Suprapubic skin (tissue), 3 donors: ENCODE results near the gene IDI1.

Source experiments
- EP300 ChIP-seq: sonication (generic); formaldehyde crosslinking; IDR thresholded peaks from one replicate; pipeline ENCODE4 v1.6.1; 2017; ENCODE audit warnings: antibody characterized with exemption
- POLR2A ChIP-seq, 2 donors: fragments of 450-650 bp; IDR thresholded peaks; one replicate each; pipeline ENCODE4 v1.6.1; 2017; ENCODE audit warnings: antibody characterized with exemption in 2 of 2, mild to moderate bottlenecking in 2 of 2, moderate library complexity in 2 of 2
- TF ChIP-seq, protein P1 (sequence below), 2 donors: fragments of 200-600 bp in 1 of 2; fragments of 450-650 bp in 1 of 2; sonication (generic) in 1 of 2; IDR thresholded peaks; one replicate each; pipeline ENCODE4 v1.5.1; 2016 to 2019; ENCODE audit warnings: antibody characterized with exemption in 2 of 2, mild to moderate bottlenecking in 1 of 2, moderate library complexity in 1 of 2

DNA sequence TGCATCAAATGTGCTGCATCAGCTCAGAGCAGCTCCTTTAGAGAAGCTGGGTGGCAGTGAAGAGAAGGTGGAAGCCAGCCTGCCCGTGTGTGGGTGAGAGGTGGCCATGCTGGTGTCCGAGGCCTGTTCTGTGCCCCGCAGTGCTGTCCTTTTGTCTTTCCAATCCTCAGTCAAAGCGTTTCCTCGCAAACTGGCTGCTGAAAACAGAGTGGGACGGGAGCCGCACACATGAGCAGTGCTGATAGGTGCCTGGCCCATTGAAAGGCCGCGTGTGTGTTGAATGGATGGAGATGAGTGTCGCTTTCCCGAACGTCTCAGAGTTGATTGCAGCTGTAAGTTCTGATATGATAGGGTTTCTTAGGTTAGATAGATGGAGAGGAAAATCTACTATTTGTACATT, 46.6 kb upstream of the IDI1 start:
- TF ChIP-seq POLR2A (IDR thresholded peaks at IDR 0.05) (no peak), EP300 (no peak)
- TF ChIP-seq, protein P1, sequence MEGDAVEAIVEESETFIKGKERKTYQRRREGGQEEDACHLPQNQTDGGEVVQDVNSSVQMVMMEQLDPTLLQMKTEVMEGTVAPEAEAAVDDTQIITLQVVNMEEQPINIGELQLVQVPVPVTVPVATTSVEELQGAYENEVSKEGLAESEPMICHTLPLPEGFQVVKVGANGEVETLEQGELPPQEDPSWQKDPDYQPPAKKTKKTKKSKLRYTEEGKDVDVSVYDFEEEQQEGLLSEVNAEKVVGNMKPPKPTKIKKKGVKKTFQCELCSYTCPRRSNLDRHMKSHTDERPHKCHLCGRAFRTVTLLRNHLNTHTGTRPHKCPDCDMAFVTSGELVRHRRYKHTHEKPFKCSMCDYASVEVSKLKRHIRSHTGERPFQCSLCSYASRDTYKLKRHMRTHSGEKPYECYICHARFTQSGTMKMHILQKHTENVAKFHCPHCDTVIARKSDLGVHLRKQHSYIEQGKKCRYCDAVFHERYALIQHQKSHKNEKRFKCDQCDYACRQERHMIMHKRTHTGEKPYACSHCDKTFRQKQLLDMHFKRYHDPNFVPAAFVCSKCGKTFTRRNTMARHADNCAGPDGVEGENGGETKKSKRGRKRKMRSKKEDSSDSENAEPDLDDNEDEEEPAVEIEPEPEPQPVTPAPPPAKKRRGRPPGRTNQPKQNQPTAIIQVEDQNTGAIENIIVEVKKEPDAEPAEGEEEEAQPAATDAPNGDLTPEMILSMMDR (IDR thresholded peaks at IDR 0.05): no peak
